B cell (primary cell): ENCODE results near the gene INTS15.

Experiments
- CTCF ChIP-seq: fragments of 200-600 bp; IDR thresholded peaks from one replicate; pipeline ENCODE4 v1.8.0; 2022; ENCODE audit warnings: antibody characterized with exemption, mild to moderate bottlenecking
- EZH2 ChIP-seq: IDR thresholded peaks from 2 replicates; pipeline ENCODE4 v1.6.1; 2012; ENCODE audit warnings: borderline replicate concordance, low read depth, mild to moderate bottlenecking, moderate library complexity, low read length; ENCODE audit not compliant: insufficient read depth, poor library complexity, severe bottlenecking

- TF ChIP-seq EZH2 (no peak), CTCF (no peak)
Measured at GRCh38 chr7:6588566-6588965, 1.3 kb upstream of the INTS15 start.
